DLD1 (cell line): Measurements from ENCODE around the gene DGLUCY.
"Not testable (repeated sequence)": the region's sequence is repeated elsewhere in the genome, so short reads cannot be mapped to it uniquely, and the experiment has no call there.

Experiments
- in situ Hi-C: cut with HindIII; loops from 2 replicates; pipeline ENCODE4 v1.10.0; 2017; ENCODE audit warnings: low sequenced_read_pairs

DGLUCY gene

DNA sequence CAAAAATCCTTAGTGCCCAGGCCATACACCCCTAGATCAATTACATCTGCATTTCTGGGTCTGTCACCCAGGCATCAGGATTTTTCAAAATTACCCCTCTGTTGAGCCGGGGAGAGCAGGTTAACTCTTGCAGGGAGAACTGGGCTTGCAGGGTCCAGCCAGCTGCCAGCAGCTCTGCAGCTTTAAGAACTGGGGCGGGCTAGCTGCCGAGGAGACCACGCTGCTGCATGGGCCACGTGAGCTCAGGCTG lies at the start of gene DGLUCY:
DGLUCY (plus strand) TSS at position 245 of the 250 bp plus-strand sequence. CDS start 46,222 bp downstream, outside the sequence.
- in situ Hi-C loops = no loop called here

DNA sequence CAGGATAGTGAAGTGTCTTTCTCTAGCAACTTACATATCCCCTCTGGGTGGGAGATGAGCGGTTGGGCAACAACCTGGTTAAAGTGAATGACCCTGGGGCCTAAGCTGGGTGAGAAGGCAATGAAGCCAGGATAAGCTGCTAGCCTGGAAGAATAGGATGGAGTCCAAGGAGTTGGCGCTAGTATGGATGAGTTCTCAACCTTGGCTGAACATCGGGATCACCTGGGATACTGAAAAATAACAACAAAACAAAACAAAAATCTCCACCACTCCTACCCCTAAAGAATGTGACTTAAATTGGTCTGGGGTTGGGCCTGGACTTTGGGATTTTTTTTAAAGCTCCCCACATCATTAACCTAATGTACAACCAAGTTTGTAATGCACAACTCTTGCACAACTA lies 48.6 kb upstream of the DGLUCY start:
- in situ Hi-C loops = no loop called here

DNA sequence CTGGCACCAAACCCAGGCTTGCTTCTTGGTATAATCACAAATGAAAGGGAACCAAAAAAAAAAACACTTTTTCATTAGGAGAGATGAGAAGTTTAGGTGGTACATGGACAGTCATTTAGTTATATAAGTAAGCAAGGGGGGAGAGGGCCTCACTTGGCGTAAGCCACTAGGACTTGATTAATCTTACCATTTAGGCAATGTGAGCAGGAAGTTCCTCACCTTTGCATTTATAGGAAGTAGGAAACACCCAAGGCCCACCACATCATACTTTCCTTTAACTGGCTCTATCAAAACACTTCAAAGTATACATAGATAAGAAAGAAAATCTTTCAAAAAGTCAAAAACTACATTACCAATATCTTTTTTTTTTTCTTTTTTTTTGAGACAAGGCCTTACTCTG lies 46.7 kb upstream of the DGLUCY start:
- in situ Hi-C loops = no loop called here

GRCh38 chr14:91068642-91069041 lies 45.2 kb upstream of the DGLUCY start:
- in situ Hi-C loops = no loop called here

GRCh38 chr14:91070572-91070971 lies 43.3 kb upstream of the DGLUCY start:
- in situ Hi-C loops = no loop called here

DNA sequence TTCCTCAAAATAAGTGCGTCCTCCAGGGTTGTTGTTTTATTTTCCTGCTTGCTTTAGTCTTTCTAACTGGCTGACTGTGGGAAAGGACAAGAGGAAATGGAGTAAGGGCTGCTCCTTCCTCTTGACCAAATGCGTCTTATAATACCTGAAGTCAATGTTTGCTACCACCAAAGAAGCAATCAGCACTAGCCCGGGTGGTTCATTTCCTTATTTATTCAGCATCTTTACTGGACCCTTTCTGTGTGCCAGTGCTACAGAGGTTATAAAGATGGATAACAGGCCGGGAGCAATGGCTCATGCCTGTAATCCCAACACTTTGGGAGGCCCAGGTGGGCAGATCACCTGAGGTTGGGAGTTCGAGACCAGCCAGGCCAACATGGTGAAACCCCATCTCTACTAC lies 38.3 kb upstream of the DGLUCY start:
- in situ Hi-C loops = no loop called here

GRCh38 chr14:91078095-91078737 lies 35.7 kb upstream of the DGLUCY start:
- in situ Hi-C loops = no loop called here

- in situ Hi-C loops = no loop called here
These were observed 33.8 kb upstream of the DGLUCY start for GRCh38 chr14:91080071-91080470.

DNA sequence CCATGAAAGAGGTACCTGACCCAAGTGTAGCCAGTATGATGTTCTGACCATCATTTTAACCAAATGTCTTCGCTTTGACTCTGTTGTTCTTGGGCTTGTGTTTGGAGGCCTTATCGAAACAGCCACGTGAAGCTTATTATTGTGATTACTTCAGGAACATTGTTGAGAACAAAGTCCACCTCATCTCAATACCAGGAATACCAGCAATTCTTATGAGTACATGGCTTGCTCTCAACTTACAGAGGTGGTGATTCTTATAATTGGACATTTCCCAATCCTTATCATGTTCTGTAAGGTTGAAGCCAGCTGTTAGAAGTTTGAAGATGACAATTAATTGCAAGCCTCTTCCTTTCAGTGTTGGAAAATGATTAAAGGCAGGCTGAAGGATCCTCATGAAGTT lies 31.6 kb upstream of the DGLUCY start:
- in situ Hi-C loops = no loop called here

GRCh38 chr14:91084516-91084915 lies 29.4 kb upstream of the DGLUCY start:
- in situ Hi-C loops = no loop called here

DNA sequence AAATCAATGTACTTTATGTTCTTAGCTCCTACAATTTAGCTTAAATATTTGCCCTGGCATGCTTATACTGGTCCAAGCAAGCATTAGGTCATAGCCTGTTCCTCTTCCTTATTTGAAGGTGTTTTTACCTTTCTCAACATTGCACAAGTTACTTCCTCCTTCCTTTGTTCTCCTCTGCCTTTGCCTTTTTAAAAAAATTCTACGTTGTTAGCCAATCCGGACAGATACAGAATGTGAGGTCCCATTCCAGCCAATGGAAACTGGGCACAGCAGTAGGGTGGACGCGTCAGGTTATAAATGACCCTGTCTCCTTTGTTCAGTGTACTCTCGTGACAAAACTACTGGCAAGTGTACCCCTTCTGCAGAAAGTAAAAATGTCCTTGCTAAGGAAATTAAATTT lies 26.4 kb upstream of the DGLUCY start:
- in situ Hi-C loops = not testable (repeated sequence)

- in situ Hi-C loops = no loop called here
These were observed 25.2 kb upstream of the DGLUCY start for GRCh38 chr14:91088585-91089235.

- in situ Hi-C loops = no loop called here
These were observed 23.8 kb upstream of the DGLUCY start for GRCh38 chr14:91089958-91090535.

- in situ Hi-C loops = no loop called here
These were observed 23.1 kb upstream of the DGLUCY start for GRCh38 chr14:91090743-91091142.

DNA sequence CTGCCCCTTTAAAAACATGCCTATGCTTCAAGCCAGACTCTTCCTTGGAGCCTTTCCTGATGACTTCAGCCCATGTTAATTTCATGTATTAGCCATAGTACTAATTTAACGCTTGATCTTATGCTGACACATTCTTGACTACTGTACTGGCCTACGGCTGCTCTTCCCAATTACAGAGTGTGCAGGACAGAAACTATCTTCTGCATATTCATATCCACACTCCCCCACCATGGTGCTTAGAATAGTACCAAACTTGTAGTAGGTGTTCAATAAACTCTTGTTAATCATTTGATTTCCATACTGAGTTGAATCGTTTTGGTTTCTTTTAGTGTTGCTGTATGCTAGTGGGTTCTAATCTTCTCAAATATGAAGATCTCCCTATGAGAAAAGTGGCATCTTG lies 21.8 kb upstream of the DGLUCY start:
- in situ Hi-C loops = no loop called here

- in situ Hi-C loops = not testable (repeated sequence)
These were observed 20.0 kb upstream of the DGLUCY start for GRCh38 chr14:91093743-91094472.

GRCh38 chr14:91094772-91095171 lies 19.1 kb upstream of the DGLUCY start:
- in situ Hi-C loops = no loop called here

DNA sequence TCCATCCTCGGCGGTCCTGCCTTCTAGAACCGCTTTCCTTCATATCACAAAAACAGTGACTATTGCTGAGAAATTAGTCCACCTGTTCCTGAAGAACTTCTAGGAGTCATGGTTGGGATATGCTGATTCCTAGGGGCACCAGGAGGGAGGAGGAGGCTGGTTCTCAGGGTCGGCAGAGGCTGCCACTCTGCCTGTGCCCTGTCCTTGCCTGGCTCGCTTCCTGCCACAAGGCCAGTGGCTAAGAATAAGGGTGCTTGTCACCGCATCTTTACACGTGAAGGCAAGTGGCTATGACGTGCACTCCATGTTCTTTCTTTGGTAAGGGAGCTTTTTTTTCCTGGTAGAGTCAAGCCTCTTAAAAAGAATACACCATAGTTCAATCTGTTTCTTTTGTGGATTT lies 18.7 kb upstream of the DGLUCY start:
- in situ Hi-C loops = no loop called here

DNA sequence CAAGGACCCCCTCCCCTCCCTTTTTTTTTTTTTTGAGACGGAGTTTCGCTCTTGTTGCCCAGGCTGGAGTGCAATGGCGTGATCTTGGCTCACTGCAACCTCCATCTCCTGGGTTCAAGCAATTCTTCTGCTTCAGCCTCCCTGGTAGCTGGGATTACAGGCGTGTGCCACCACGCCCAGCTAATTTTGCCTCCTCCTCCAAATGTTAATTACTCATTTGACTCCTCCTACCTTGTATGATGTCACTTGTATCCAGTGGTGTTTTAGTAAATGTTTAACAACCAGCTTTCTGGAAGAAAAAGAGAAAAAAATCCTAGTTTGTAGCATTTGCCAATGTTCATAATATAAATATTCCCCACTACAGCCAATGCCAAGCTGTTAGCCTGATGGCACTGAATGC lies 16.2 kb upstream of the DGLUCY start:
- in situ Hi-C loops = not testable (repeated sequence)

DNA sequence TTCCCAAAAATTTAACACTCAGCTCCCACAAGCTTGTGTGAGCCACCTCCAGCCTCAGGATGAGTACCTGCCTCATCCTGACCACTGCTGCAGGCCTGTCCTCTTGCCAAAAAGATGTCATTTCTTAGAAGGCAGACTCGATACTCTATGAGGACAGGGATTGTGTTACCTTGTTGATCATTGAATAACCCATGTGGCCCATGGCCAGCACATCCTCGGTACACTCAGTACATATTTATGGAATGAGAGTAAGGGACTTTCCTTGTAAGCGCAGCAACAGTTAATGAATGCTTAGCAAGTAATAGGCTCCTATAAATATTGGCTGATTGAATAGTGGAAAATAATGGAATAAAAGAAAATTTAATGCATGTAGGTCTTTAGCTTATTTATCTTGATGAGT lies 15.3 kb upstream of the DGLUCY start:
- in situ Hi-C loops = no loop called here

- in situ Hi-C loops = no loop called here
These were observed 13.8 kb upstream of the DGLUCY start for GRCh38 chr14:91100102-91100501.

DNA sequence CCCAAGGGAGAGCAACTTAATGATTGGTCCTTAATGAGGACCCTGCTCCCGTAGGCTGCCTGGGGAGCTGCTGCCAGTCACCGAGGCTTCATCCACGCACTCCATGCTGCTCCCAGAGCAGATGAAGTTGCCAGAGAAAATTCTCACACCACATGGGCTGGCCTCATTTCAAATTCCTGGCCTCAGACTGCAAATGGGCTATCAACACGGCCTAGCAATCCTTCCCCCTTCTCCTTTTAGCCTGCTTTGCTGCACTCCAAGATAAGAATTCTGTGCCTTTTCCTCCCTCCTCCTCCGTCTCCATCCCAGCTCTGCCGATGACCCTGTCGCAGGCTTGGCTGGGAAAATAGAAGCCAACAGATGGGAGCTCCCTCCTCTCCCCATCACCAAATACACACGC lies 10.8 kb upstream of the DGLUCY start:
- in situ Hi-C loops = no loop called here
